A549 (cell line): Measurements from ENCODE around the gene FASLG. TPM values are rescaled to one million over a fixed set of nuclear protein-coding genes. Genes with fewer than 3 reads are reported as not detected.

Experiments used
- ATAC-seq, 2 experiments: fragments of 200-7000 bp in 1 of 2; fragments of >200 bp in 1 of 2; cut with Nextera tagmentation in 1 of 2; cut with Tn5 transposase in 1 of 2; 3 replicates each; pipeline versions ENCODE4 v1.8.0 to v1.9.1; 2018 to 2020; ENCODE audit warnings: mild to moderate bottlenecking in 1 of 2, moderate library complexity in 1 of 2
- CTCF ChIA-PET: fragments of 300-600 bp; sonication (Branson Sonifier 250); formaldehyde crosslinking; extraction: SDS; loops from one replicate; lab custom pipeline; 2021; ENCODE audit warnings: antibody characterized with exemption, inconsistent platforms; lab: Yijun Ruan, JAX
- POLR2A ChIA-PET: fragments of 350-600 bp; formaldehyde crosslinking; extraction: SDS; loops from one replicate; lab custom pipeline; 2021; ENCODE audit warnings: antibody characterized with exemption, inconsistent platforms; lab: Yijun Ruan, JAX
- DNase-seq, 2 experiments: peaks; one replicate each; pipeline versions ENCODE4 v3.0.0 to v3.0.0-alpha.2; 2011 to 2016; ENCODE audit warnings: low read depth in 1 of 2, low spot score in 1 of 2
- FAIRE-seq: peaks from 2 replicates; lab custom pipeline; 2011; peaks lifted over from hg19 to GRCh38; lab: Jason Lieb, UNC
- H3K27ac ChIP-seq, 2 experiments: fragments of >200 bp; sonication (Bioruptor Twin); formaldehyde crosslinking; 3 replicates each; pipeline ENCODE4 v1.5.1; 2016 to 2017
- H3K4me1 ChIP-seq: fragments of >200 bp; sonication (Bioruptor Twin); formaldehyde crosslinking; 3 replicates; pipeline ENCODE4 v1.6.1; 2016
- H3K4me2 ChIP-seq: fragments of >200 bp; sonication (Bioruptor Twin); formaldehyde crosslinking; 3 replicates; pipeline ENCODE4 v1.6.1; 2016
- H3K4me3 ChIP-seq: fragments of >200 bp; sonication (Bioruptor Twin); formaldehyde crosslinking; 3 replicates; pipeline ENCODE4 v1.5.1; 2016
- H3K9me3 ChIP-seq: fragments of >200 bp; sonication (Bioruptor Twin); formaldehyde crosslinking; 3 replicates; pipeline ENCODE4 v1.6.1; 2016
- BHLHE40 ChIP-seq: IDR thresholded peaks from 2 replicates; pipeline ENCODE4 v1.6.1; 2012; ENCODE audit warnings: low read depth, low read length, inconsistent platforms
- CBX2 ChIP-seq: fragments of 200-600 bp; sonication (generic); IDR thresholded peaks from 2 replicates; pipeline ENCODE4 v1.6.1; 2016; ENCODE audit warnings: low read depth, mild to moderate bottlenecking, borderline replicate concordance
- CBX8 ChIP-seq: fragments of 200-600 bp; sonication (generic); IDR thresholded peaks from 2 replicates; pipeline ENCODE4 v1.6.1; 2016
- CEBPB ChIP-seq, 2 experiments: fragments of >200 bp in 1 of 2; sonication (Bioruptor Twin) in 1 of 2; formaldehyde crosslinking in 1 of 2; IDR thresholded peaks; 2 replicates each; pipeline ENCODE4 v1.6.1; 2012 to 2016
- CHD2 ChIP-seq: fragments of 150-350 bp; IDR thresholded peaks from 2 replicates; pipeline ENCODE4 v1.6.1; 2014; ENCODE audit warnings: low read length; ENCODE audit not compliant: partially characterized antibody
- CHD4 ChIP-seq: fragments of 200-600 bp; sonication (generic); IDR thresholded peaks from 2 replicates; pipeline ENCODE4 v1.6.1; 2016; ENCODE audit warnings: antibody characterized with exemption, mild to moderate bottlenecking, borderline replicate concordance
- EHMT2 ChIP-seq: fragments of 200-600 bp; sonication (generic); IDR thresholded peaks from 2 replicates; pipeline ENCODE4 v1.6.1; 2016; ENCODE audit warnings: antibody characterized with exemption, low read depth, mild to moderate bottlenecking, moderate library complexity
- ELK1 ChIP-seq: fragments of 150-350 bp; IDR thresholded peaks from 2 replicates; pipeline ENCODE4 v1.6.1; 2014; ENCODE audit warnings: low read depth, mild to moderate bottlenecking, low read length
- ESRRA ChIP-seq: fragments of 150-350 bp; IDR thresholded peaks from 2 replicates; pipeline ENCODE4 v1.6.1; 2014; ENCODE audit warnings: mild to moderate bottlenecking, low read length, borderline replicate concordance
- FOXS1 ChIP-seq: fragments of 250-450 bp; sonication (Bioruptor Pico); IDR thresholded peaks from 2 replicates; pipeline ENCODE4 v1.5.0; 2020; ENCODE audit warnings: mild to moderate bottlenecking, moderate library complexity
- GATA3 ChIP-seq: IDR thresholded peaks from 2 replicates; pipeline ENCODE4 v1.6.1; 2012; ENCODE audit warnings: borderline replicate concordance
- HDAC2 ChIP-seq: fragments of 200-600 bp; sonication (generic); IDR thresholded peaks from 2 replicates; pipeline ENCODE4 v1.6.1; 2016
- HOXB13 ChIP-seq: fragments of 250-450 bp; sonication (Bioruptor Pico); IDR thresholded peaks from 2 replicates; pipeline ENCODE4 v1.5.0; 2020; ENCODE audit warnings: low read depth, mild to moderate bottlenecking, moderate library complexity
- HOXB5 ChIP-seq: fragments of 250-450 bp; sonication (Bioruptor Pico); IDR thresholded peaks from 2 replicates; pipeline ENCODE4 v1.5.0; 2020; ENCODE audit warnings: mild to moderate bottlenecking, moderate library complexity
- JUN ChIP-seq, 2 experiments: fragments of >200 bp; sonication (Bioruptor Twin); formaldehyde crosslinking; IDR thresholded peaks; 2 replicates in 1 of 2; 3 replicates in 1 of 2; pipeline ENCODE4 v1.6.1; 2016 to 2017
- JUNB ChIP-seq: fragments of >200 bp; sonication (Bioruptor Twin); formaldehyde crosslinking; IDR thresholded peaks from 2 replicates; pipeline ENCODE4 v1.6.1; 2016
- MAX ChIP-seq: IDR thresholded peaks from 2 replicates; pipeline ENCODE4 v1.6.1; 2012
- MAZ ChIP-seq: fragments of 150-350 bp; IDR thresholded peaks from 2 replicates; pipeline ENCODE4 v1.6.1; 2014; ENCODE audit warnings: antibody characterized with exemption, low read depth, low read length, borderline replicate concordance
- NPAS2 ChIP-seq: fragments of 250-450 bp; sonication (Bioruptor Pico); IDR thresholded peaks from 2 replicates; pipeline ENCODE4 v1.8.0; 2022; ENCODE audit warnings: mild to moderate bottlenecking, moderate library complexity, borderline replicate concordance
- NR3C1 ChIP-seq: fragments of >200 bp; sonication (Bioruptor Twin); formaldehyde crosslinking; IDR thresholded peaks from 3 replicates; pipeline ENCODE4 v1.6.1; 2017
- PHF8 ChIP-seq: fragments of 200-600 bp; sonication (generic); IDR thresholded peaks from 2 replicates; pipeline ENCODE4 v1.6.1; 2016; ENCODE audit warnings: low read depth, mild to moderate bottlenecking, antibody characterized with exemption, moderate library complexity, borderline replicate concordance
- POLR2A ChIP-seq: IDR thresholded peaks from 2 replicates; pipeline ENCODE4 v1.6.1; 2012; ENCODE audit warnings: mild to moderate bottlenecking, low read length
- POLR2AphosphoS2 ChIP-seq: conservative IDR thresholded peaks from 2 replicates; pipeline ENCODE4 v1.6.1; 2012; ENCODE audit warnings: low read length, improper control_type of control experiment, inconsistent platforms
- RARB ChIP-seq: fragments of 250-450 bp; sonication (Bioruptor Pico); IDR thresholded peaks from 2 replicates; pipeline ENCODE4 v1.8.0; 2021; ENCODE audit warnings: mild to moderate bottlenecking, moderate library complexity
- REST ChIP-seq: fragments of 200-600 bp; sonication (generic); IDR thresholded peaks from 2 replicates; pipeline ENCODE4 v1.6.1; 2016; ENCODE audit warnings: antibody characterized with exemption, mild to moderate bottlenecking, moderate library complexity
- RFX5 ChIP-seq: fragments of 450-650 bp; IDR thresholded peaks from 2 replicates; pipeline ENCODE4 v1.7.1; 2014; ENCODE audit warnings: antibody characterized with exemption, mild to moderate bottlenecking, moderate library complexity
- SREBF2 ChIP-seq: fragments of 450-650 bp; IDR thresholded peaks from 2 replicates; pipeline ENCODE4 v1.6.1; 2014; ENCODE audit warnings: mild to moderate bottlenecking, moderate library complexity
- TFCP2L1 ChIP-seq: fragments of 250-450 bp; sonication (Bioruptor Pico); IDR thresholded peaks from 2 replicates; pipeline ENCODE4 v1.5.0; 2021; ENCODE audit warnings: mild to moderate bottlenecking
- TP53 ChIP-seq: fragments of 250-450 bp; sonication (Bioruptor Pico); IDR thresholded peaks from 2 replicates; pipeline ENCODE4 v1.5.0; 2021; ENCODE audit warnings: mild to moderate bottlenecking, moderate library complexity
- USF2 ChIP-seq: fragments of 450-650 bp; IDR thresholded peaks from 2 replicates; pipeline ENCODE4 v1.6.1; 2014; ENCODE audit warnings: antibody characterized with exemption
- ZC3H11A ChIP-seq: fragments of 450-650 bp; IDR thresholded peaks from 2 replicates; pipeline ENCODE4 v1.6.1; 2014; ENCODE audit warnings: antibody characterized with exemption, mild to moderate bottlenecking
- WGBS: methylation state at CpG from one replicate; pipeline ENCODE4 v1.1.6; 2017; ENCODE audit errors: missing lambda C conversion rate; 5-methylcytosine and 5-hydroxymethylcytosine counted together
- polyA plus RNA-seq, 4 experiments: library from polyadenylated mRNA; depleted of rRNA in 3 of 4; stranded (reverse); fragments of >200 nt; fragmentation: RNase III in 1 of 4; extraction: RNeasy Plus Mini Kit Qiagen cat#74134 plus additional on column Dnase treatment in 1 of 4; gene quantifications; 2 replicates in 3 of 4; 3 replicates in 1 of 4; pipeline ENCODE4 v1.2.3, GENCODE V29; 2011 to 2017

The FASLG gene
- polyA plus RNA-seq, 2 of the 4 experiments (the other 2 are of a cell fraction) = not detected

GRCh38 chr1:172670791-172671190 lies 11.9 kb downstream of the FASLG start:
- FAIRE-seq (no peak), DNase-seq (no peak), ATAC-seq (no peak)
- H3K27ac ChIP-seq = no peak overlapping the region
- POLR2A ChIA-PET = no interaction called here
- no peak for TF ChIP-seq NPAS2 (CRISPR knock-in tag)
- no peak overlapping the region for H3K4me3 ChIP-seq
- 62% methylated on average over 4 of the region's 4 CpGs for WGBS
- no peak overlapping the region for H3K4me2 ChIP-seq
- no peaks in the 10 kb centered on the region for H3K9me3 ChIP-seq
- no peaks in the 10 kb centered on the region for H3K4me1 ChIP-seq
- CTCF ChIA-PET = interaction anchor here (0.5 kb wide), 1 partner anchor 60 kb away, joined by 3 read pairs; no protein-coding TSS in a partner anchor

- Histone ChIP-seq H3K4me1 (no peaks in the 10 kb centered on the region), H3K27ac (no peak overlapping the region), H3K9me3 (no peaks in the 10 kb centered on the region), H3K4me2 (no peak overlapping the region), H3K4me3 (no peak overlapping the region)
- DNase-seq (peak in 1 of 2 experiments; percentile 13), FAIRE-seq (no peak), ATAC-seq (no peak)
- TF ChIP-seq EHMT2 = no peak
- no peak for TF ChIP-seq HDAC2
- no peak for TF ChIP-seq HOXB13 (CRISPR knock-in tag)
- no peak for TF ChIP-seq GATA3
- no peak for TF ChIP-seq JUNB
- no peak for TF ChIP-seq POLR2AphosphoS2
- TF ChIP-seq JUN (IDR thresholded peaks at IDR 0.05) = no peak
- TF ChIP-seq TP53 (CRISPR knock-in tag) = no peak
- TF ChIP-seq RFX5 = no peak
- TF ChIP-seq SREBF2 = no peak
- no peak for TF ChIP-seq MAX
- no peak for TF ChIP-seq HOXB5
- TF ChIP-seq CEBPB (IDR thresholded peaks at IDR 0.05) = no peak
- TF ChIP-seq BHLHE40 = no peak
- TF ChIP-seq ZC3H11A = no peak
- TF ChIP-seq POLR2A = no peak
- ChIA-PET POLR2A (no interaction called here), CTCF (no interaction called here)
These were observed 12.7 kb downstream of the FASLG start for GRCh38 chr1:172671591-172671990.

GRCh38 chr1:172672720-172673119 lies 13.8 kb downstream of the FASLG start:
- H3K4me1 ChIP-seq = no peaks in the 10 kb centered on the region
- ChIA-PET CTCF (no interaction called here), POLR2A (no interaction called here)
- no peak for ATAC-seq
- no peak overlapping the region for H3K4me3 ChIP-seq
- H3K27ac ChIP-seq = no peak overlapping the region
- TF ChIP-seq REST = no peak
- TF ChIP-seq CBX2 = no peak
- TF ChIP-seq RFX5 = no peak
- no peak for TF ChIP-seq HDAC2
- TF ChIP-seq PHF8 = no peak
- WGBS = 18% methylated on average over 2 of the region's 2 CpGs
- no peak overlapping the region for H3K4me2 ChIP-seq
- H3K9me3 ChIP-seq = no peaks in the 10 kb centered on the region
- FAIRE-seq = no peak
- no peak for DNase-seq

GRCh38 chr1:172673761-172674160 lies 14.9 kb downstream of the FASLG start:
- POLR2A ChIA-PET = no interaction called here
- DNase-seq = no peak
- FAIRE-seq = no peak
- Histone ChIP-seq H3K4me3 (no peak overlapping the region), H3K27ac (no peak overlapping the region), H3K9me3 (no peaks in the 10 kb centered on the region), H3K4me1 (no peaks in the 10 kb centered on the region), H3K4me2 (no peak overlapping the region)
- CTCF ChIA-PET = interaction anchor here (0.6 kb wide), 1 partner anchor 957 kb away, joined by 4 read pairs; no protein-coding TSS in a partner anchor
- WGBS = 79% methylated on average over 2 of the region's 2 CpGs
- no peak for ATAC-seq
- TF ChIP-seq USF2 (no peak), TFCP2L1 (CRISPR knock-in tag) (no peak), HDAC2 (no peak), CBX8 (no peak), POLR2A (no peak), ESRRA (no peak), RARB (no peak), NR3C1 (no peak), ELK1 (no peak), MAZ (no peak), CHD4 (no peak), CHD2 (no peak), FOXS1 (no peak)
